ENCODE measurements around the gene C1orf21. TPM values are rescaled to one million over a fixed set of nuclear protein-coding genes. Genes with fewer than 3 reads are reported as not detected.

C1orf21 gene
- total RNA-seq, 1 experiment from 2014 or later: 15.0 TPM

GRCh38 chr1:184648856-184649201 lies 262.0 kb downstream of the C1orf21 start:
- DNase-seq (ENCODE audit: low read depth): no peak

- DNase-seq (ENCODE audit: low read depth): no peak
These were observed 262.6 kb downstream of the C1orf21 start for GRCh38 chr1:184649451-184649888.

GRCh38 chr1:184650177-184650866 lies 263.5 kb downstream of the C1orf21 start:
- DNase-seq (ENCODE audit: low read depth): no peak

GRCh38 chr1:184655185-184655584 lies 268.4 kb downstream of the C1orf21 start:
- no peak for DNase-seq (ENCODE audit: low read depth)

- DNase-seq (ENCODE audit: low read depth): no peak
These were observed 269.4 kb downstream of the C1orf21 start for GRCh38 chr1:184656221-184656620.

- no peak for DNase-seq (ENCODE audit: low read depth)
These were observed 271.2 kb downstream of the C1orf21 start for GRCh38 chr1:184658055-184658454.

GRCh38 chr1:184660462-184661191 lies 273.8 kb downstream of the C1orf21 start:
- DNase-seq (ENCODE audit: low read depth): no peak

GRCh38 chr1:184661801-184662200 lies 275.0 kb downstream of the C1orf21 start:
- DNase-seq (ENCODE audit: low read depth): no peak

- DNase-seq (ENCODE audit: low read depth): peak; percentile 50
These were observed 277.3 kb downstream of the C1orf21 start for GRCh38 chr1:184664042-184664660.

- no peak for DNase-seq (ENCODE audit: low read depth)
These were observed 277.8 kb downstream of the C1orf21 start for GRCh38 chr1:184664661-184665060.

GRCh38 chr1:184665360-184665759 lies 278.5 kb downstream of the C1orf21 start:
- DNase-seq (ENCODE audit: low read depth): no peak

- DNase-seq (ENCODE audit: low read depth): no peak
These were observed 282.6 kb downstream of the C1orf21 start for GRCh38 chr1:184669391-184669790.

GRCh38 chr1:184672013-184672726 lies 285.3 kb downstream of the C1orf21 start:
- DNase-seq (ENCODE audit: low read depth): no peak

GRCh38 chr1:184673305-184673704 lies 286.5 kb downstream of the C1orf21 start:
- no peak for DNase-seq (ENCODE audit: low read depth)

- DNase-seq (ENCODE audit: low read depth): no peak
These were observed 290.5 kb downstream of the C1orf21 start for GRCh38 chr1:184677344-184677743.

Measured in HT1080 (cell line).